Neural cell (in vitro differentiated cells): ENCODE measurements around the gene HEBP1. TPM values are rescaled to one million over a fixed set of nuclear protein-coding genes. Genes with fewer than 3 reads are reported as not detected.
A peak's percentile ranks its signal among the peaks of the same experiment; 100 is the strongest.

Experiments
- H2AFZ ChIP-seq: fragments of 200-600, 300-800 bp; sonication (generic), shearing (Covaris generic); 2 replicates; pipeline ENCODE4 v1.6.0; 2014; ENCODE audit warnings: low read depth, mild to moderate bottlenecking, antibody characterized with exemption, low read length, moderate library complexity
- H3F3A ChIP-seq: fragments of 200-600 bp; shearing (Covaris generic); 2 replicates; pipeline ENCODE4 v1.6.1; 2016; ENCODE audit warnings: mild to moderate bottlenecking, moderate library complexity, mixed read lengths, antibody characterized with exemption, low read length; ENCODE audit not compliant: insufficient read depth, poor library complexity, severe bottlenecking
- H3K27ac ChIP-seq: fragments of 200-600, 300-800 bp; sonication (generic), shearing (Covaris generic); 2 replicates; pipeline ENCODE4 v1.5.1; 2014; ENCODE audit warnings: mild to moderate bottlenecking, low read length, moderate library complexity
- H3K27me3 ChIP-seq: fragments of 300-800, 200-600 bp; sonication (generic), shearing (Covaris generic); 2 replicates; pipeline ENCODE4 v1.6.0; 2014; ENCODE audit warnings: mild to moderate bottlenecking, low read depth, low read length, moderate library complexity; ENCODE audit not compliant: insufficient read depth
- H3K36me3 ChIP-seq: fragments of 300-800, 200-600 bp; sonication (generic), shearing (Covaris generic); 2 replicates; pipeline ENCODE4 v1.5.1; 2014; ENCODE audit warnings: mild to moderate bottlenecking, antibody characterized with exemption, low read length, moderate library complexity; ENCODE audit not compliant: insufficient read depth
- H3K4me2 ChIP-seq: fragments of 300-800, 200-600 bp; sonication (generic), shearing (Covaris generic); 2 replicates; pipeline ENCODE4 v1.6.0; 2014; ENCODE audit warnings: mild to moderate bottlenecking, low read length
- H3K4me3 ChIP-seq: fragments of 300-800, 200-600 bp; sonication (generic), shearing (Covaris generic); 2 replicates; pipeline ENCODE4 v1.5.1; 2014; ENCODE audit warnings: mild to moderate bottlenecking, low read length, moderate library complexity
- H3K79me2 ChIP-seq: fragments of 200-600 bp; shearing (Covaris generic); replicated peaks from 2 replicates; pipeline ENCODE4 v1.6.0; 2014; ENCODE audit warnings: mild to moderate bottlenecking, low read length, moderate library complexity; ENCODE audit not compliant: insufficient read depth
- H3K9ac ChIP-seq: fragments of 300-800, 200-600 bp; sonication (generic), shearing (Covaris generic); 2 replicates; pipeline ENCODE4 v1.6.1; 2016; ENCODE audit warnings: mild to moderate bottlenecking, low read length, mixed read lengths
- H3K9me2 ChIP-seq: fragments of 200-600 bp; shearing (Covaris generic); 2 replicates; pipeline ENCODE4 v1.6.1; 2016; ENCODE audit warnings: mild to moderate bottlenecking, low read length, mixed read lengths; ENCODE audit not compliant: insufficient read depth
- H3K9me3 ChIP-seq: fragments of 200-600, 300-800 bp; sonication (generic), shearing (Covaris generic); 2 replicates; pipeline ENCODE4 v1.6.1; 2016; ENCODE audit warnings: mild to moderate bottlenecking, mixed run types, low read length, moderate library complexity, mixed read lengths
- H4K20me1 ChIP-seq: fragments of 200-600 bp; shearing (Covaris generic); 2 replicates; pipeline ENCODE4 v1.6.1; 2016; ENCODE audit warnings: mild to moderate bottlenecking, mixed run types; ENCODE audit not compliant: insufficient read depth
- EP300 ChIP-seq: fragments of 450-650 bp; conservative IDR thresholded peaks from 2 replicates; pipeline ENCODE4 v1.6.1; 2014; ENCODE audit warnings: antibody characterized with exemption, mild to moderate bottlenecking, moderate library complexity; ENCODE audit not compliant: poor library complexity, severe bottlenecking
- EZH2 ChIP-seq: fragments of 200-600, 300-800 bp; shearing (Covaris generic), sonication (generic); IDR thresholded peaks from 2 replicates; pipeline ENCODE4 v1.6.1; 2014; ENCODE audit warnings: antibody characterized with exemption, low read length, borderline replicate concordance, mild to moderate bottlenecking; ENCODE audit not compliant: insufficient read depth, poor library complexity, severe bottlenecking
- MXI1 ChIP-seq: fragments of 450-650 bp; conservative IDR thresholded peaks from 2 replicates; pipeline ENCODE4 v1.6.1; 2014; ENCODE audit warnings: antibody characterized with exemption, mild to moderate bottlenecking; ENCODE audit not compliant: poor library complexity, severe bottlenecking
- POLR2AphosphoS5 ChIP-seq: IDR thresholded peaks from 2 replicates; pipeline ENCODE4 v1.6.1; 2012
- RAD21 ChIP-seq: fragments of 450-650 bp; conservative IDR thresholded peaks from 2 replicates; pipeline ENCODE4 v1.6.1; 2014; ENCODE audit warnings: antibody characterized with exemption, mild to moderate bottlenecking, moderate library complexity
- SMC3 ChIP-seq: fragments of 450-650 bp; conservative IDR thresholded peaks from 2 replicates; pipeline ENCODE4 v1.6.1; 2014; ENCODE audit warnings: antibody characterized with exemption, mild to moderate bottlenecking, moderate library complexity; ENCODE audit not compliant: poor library complexity
- TAF1 ChIP-seq: IDR thresholded peaks from 2 replicates; pipeline ENCODE4 v1.6.1; 2012; ENCODE audit warnings: low read depth
- polyA plus RNA-seq: library from polyadenylated mRNA; depleted of rRNA; stranded (reverse); fragments of >200 nt; gene quantifications from 2 replicates; pipeline ENCODE4 v1.2.3, GENCODE V29; 2014
- TF ChIP-seq, protein P1 (sequence below): fragments of 450-650 bp; IDR thresholded peaks from 2 replicates; pipeline ENCODE4 v1.5.1; 2014; ENCODE audit warnings: antibody characterized with exemption, mild to moderate bottlenecking, moderate library complexity; ENCODE audit not compliant: poor library complexity, severe bottlenecking
- TF ChIP-seq, protein P2 (sequence below): IDR thresholded peaks from 2 replicates; pipeline ENCODE4 v1.6.1; 2012; ENCODE audit warnings: borderline replicate concordance

HEBP1 gene
- polyA plus RNA-seq, 1 donor from 2014 or later = 1.2 TPM

DNA sequence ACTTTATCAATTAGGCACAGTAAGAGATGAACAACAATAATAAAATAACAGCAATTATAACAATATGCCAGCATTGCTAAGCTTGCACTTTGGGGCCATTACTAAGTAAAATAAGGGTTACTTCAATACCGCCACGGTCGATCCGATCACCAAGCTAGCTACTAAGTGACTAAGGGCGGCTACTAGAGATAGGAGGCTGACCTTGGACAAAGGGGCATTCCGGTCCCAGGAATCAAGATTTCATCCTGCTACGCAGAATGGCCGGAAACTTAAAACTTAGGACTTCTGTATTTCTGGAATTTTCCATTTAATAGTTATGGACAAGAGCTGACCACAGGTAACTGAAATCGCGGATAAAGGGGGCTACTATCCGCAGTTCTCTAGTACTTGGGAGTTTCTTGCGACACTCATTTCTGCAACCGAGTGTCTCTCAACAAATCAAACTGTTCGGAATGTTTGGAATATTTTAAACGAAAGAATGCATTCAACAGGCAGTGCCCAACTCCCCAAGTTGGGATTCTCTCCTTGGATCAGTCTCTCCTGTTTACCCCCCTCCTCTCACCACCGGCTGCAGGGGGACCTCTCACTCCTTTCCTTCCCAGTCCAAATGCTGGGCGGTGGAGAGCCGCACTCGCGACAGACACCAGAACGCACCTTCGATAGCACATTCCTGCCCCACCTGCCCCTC, 650 bp downstream of the HEBP1 start:
- Histone ChIP-seq H2AFZ (peak overlapping the region; percentile 56), H3K27ac (no peak overlapping the region)
- TF ChIP-seq SMC3 (no peak), POLR2AphosphoS5 (no peak), MXI1 (no peak), TAF1 (no peak), EZH2 (no peak), RAD21 (no peak), EP300 (no peak)
- TF ChIP-seq, protein P1, sequence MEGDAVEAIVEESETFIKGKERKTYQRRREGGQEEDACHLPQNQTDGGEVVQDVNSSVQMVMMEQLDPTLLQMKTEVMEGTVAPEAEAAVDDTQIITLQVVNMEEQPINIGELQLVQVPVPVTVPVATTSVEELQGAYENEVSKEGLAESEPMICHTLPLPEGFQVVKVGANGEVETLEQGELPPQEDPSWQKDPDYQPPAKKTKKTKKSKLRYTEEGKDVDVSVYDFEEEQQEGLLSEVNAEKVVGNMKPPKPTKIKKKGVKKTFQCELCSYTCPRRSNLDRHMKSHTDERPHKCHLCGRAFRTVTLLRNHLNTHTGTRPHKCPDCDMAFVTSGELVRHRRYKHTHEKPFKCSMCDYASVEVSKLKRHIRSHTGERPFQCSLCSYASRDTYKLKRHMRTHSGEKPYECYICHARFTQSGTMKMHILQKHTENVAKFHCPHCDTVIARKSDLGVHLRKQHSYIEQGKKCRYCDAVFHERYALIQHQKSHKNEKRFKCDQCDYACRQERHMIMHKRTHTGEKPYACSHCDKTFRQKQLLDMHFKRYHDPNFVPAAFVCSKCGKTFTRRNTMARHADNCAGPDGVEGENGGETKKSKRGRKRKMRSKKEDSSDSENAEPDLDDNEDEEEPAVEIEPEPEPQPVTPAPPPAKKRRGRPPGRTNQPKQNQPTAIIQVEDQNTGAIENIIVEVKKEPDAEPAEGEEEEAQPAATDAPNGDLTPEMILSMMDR = no peak
- TF ChIP-seq, protein P2, sequence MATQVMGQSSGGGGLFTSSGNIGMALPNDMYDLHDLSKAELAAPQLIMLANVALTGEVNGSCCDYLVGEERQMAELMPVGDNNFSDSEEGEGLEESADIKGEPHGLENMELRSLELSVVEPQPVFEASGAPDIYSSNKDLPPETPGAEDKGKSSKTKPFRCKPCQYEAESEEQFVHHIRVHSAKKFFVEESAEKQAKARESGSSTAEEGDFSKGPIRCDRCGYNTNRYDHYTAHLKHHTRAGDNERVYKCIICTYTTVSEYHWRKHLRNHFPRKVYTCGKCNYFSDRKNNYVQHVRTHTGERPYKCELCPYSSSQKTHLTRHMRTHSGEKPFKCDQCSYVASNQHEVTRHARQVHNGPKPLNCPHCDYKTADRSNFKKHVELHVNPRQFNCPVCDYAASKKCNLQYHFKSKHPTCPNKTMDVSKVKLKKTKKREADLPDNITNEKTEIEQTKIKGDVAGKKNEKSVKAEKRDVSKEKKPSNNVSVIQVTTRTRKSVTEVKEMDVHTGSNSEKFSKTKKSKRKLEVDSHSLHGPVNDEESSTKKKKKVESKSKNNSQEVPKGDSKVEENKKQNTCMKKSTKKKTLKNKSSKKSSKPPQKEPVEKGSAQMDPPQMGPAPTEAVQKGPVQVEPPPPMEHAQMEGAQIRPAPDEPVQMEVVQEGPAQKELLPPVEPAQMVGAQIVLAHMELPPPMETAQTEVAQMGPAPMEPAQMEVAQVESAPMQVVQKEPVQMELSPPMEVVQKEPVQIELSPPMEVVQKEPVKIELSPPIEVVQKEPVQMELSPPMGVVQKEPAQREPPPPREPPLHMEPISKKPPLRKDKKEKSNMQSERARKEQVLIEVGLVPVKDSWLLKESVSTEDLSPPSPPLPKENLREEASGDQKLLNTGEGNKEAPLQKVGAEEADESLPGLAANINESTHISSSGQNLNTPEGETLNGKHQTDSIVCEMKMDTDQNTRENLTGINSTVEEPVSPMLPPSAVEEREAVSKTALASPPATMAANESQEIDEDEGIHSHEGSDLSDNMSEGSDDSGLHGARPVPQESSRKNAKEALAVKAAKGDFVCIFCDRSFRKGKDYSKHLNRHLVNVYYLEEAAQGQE = no peak

DNA sequence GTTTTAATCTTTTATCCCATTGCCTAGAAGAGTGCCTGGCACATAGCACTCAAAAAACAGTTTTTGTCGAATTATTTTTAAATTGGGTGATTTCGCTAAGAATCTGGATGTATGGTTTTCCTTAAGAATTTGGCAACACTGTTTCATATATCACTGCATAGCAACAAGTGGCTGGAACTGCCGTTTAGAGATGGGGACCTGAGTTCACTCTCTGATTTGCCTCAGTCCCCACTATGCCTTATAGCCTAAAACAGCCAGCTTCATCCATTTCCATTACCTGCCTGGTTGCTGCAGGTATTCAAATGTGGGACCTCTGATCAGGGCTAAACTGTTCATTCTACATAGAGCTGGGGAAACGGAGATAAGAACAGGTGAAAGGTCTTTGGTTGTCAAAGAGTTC, 1.8 kb downstream of the HEBP1 start:
- Histone ChIP-seq H3K9ac (no peak overlapping the region), H3K79me2 (no peaks in the 10 kb centered on the region)

More for the DNA sequence above, 650 bp downstream of the HEBP1 start:
- Histone ChIP-seq H3K27me3 (no peaks in the 10 kb centered on the region), H3K9me3 (no peaks in the 10 kb centered on the region), H3K9ac (peak overlapping the region; percentile 65), H3K4me3 (peak overlapping the region; percentile 84), H3K79me2 (no peaks in the 10 kb centered on the region), H3K9me2 (no peaks in the 10 kb centered on the region), H3K36me3 (no peaks in the 10 kb centered on the region), H4K20me1 (no peaks in the 10 kb centered on the region), H3F3A (no peaks in the 10 kb centered on the region), H3K4me2 (no peak overlapping the region)

More for the DNA sequence above, 1.8 kb downstream of the HEBP1 start:
- no peak for TF ChIP-seq SMC3
- no peak for TF ChIP-seq RAD21
- TF ChIP-seq TAF1 = no peak
- TF ChIP-seq MXI1 = no peak
- TF ChIP-seq, protein P2 = no peak
- no peak for TF ChIP-seq EZH2
- no peak for TF ChIP-seq POLR2AphosphoS5
- TF ChIP-seq EP300 = no peak
- TF ChIP-seq, protein P1 = no peak
- Histone ChIP-seq H3K27ac (no peak overlapping the region), H3K4me3 (no peak overlapping the region), H3K9me3 (no peaks in the 10 kb centered on the region), H3K4me2 (no peak overlapping the region), H3K9me2 (no peaks in the 10 kb centered on the region), H3K27me3 (no peaks in the 10 kb centered on the region), H2AFZ (no peak overlapping the region), H3K36me3 (no peaks in the 10 kb centered on the region), H3F3A (no peaks in the 10 kb centered on the region), H4K20me1 (no peaks in the 10 kb centered on the region)
